Gastroesophageal sphincter (tissue), 3 donors: Measurements from ENCODE around the gene SSTR3.

Experiments used
- CTCF ChIP-seq, 4 experiments: fragments of 200-600 bp in 2 of 4; fragments of 450-650 bp in 2 of 4; sonication (generic) in 1 of 4; IDR thresholded peaks; one replicate each; pipeline ENCODE4 v1.5.1; 2017 to 2019; ENCODE audit warnings: antibody characterized with exemption in 4 of 4, mild to moderate bottlenecking in 2 of 4, moderate library complexity in 2 of 4
- POLR2A ChIP-seq, 2 donors: fragments of 450-650 bp; IDR thresholded peaks; one replicate each; pipeline ENCODE4 v1.6.1; 2017; ENCODE audit warnings: antibody characterized with exemption in 2 of 2, mild to moderate bottlenecking in 2 of 2, moderate library complexity in 1 of 2

- TF ChIP-seq CTCF (IDR thresholded peaks at IDR 0.05) = no peak
- no peak for TF ChIP-seq POLR2A (IDR thresholded peaks at IDR 0.05)
Observed at GRCh38 chr22:37154925-37155712, 57.2 kb downstream of the SSTR3 start.
